A204.1 (cell line): ENCODE results near the gene THRB.

Experiments
- FAIRE-seq: peaks from 2 replicates; lab custom pipeline; 2012; peaks lifted over from hg19 to GRCh38; lab: Jason Lieb, UNC

The THRB gene

DNA sequence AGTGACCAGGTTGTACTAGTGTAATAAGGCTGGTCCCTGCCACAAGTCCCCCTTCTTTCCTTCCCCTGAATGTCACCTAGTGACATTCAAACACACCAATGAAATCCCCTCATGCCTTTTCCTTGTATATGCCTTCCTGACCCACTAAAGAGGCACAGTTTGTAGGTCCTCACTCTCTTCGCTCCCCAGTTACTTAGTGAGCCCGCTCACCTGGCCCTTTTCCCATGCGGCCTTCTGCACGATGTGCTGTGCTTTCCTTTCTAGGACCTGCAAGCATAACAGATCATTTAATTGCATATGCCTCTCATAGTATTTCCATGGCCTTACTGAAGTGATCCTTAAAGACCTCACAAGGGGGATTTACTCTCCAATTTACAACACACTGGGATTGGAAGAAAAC, 146.3 kb downstream of the THRB start:
- no peak for FAIRE-seq

- FAIRE-seq: no peak
Observed at GRCh38 chr3:24344784-24345439, 149.7 kb downstream of the THRB start.

GRCh38 chr3:24343084-24343783, 151.4 kb downstream of the THRB start:
- FAIRE-seq: no peak

DNA sequence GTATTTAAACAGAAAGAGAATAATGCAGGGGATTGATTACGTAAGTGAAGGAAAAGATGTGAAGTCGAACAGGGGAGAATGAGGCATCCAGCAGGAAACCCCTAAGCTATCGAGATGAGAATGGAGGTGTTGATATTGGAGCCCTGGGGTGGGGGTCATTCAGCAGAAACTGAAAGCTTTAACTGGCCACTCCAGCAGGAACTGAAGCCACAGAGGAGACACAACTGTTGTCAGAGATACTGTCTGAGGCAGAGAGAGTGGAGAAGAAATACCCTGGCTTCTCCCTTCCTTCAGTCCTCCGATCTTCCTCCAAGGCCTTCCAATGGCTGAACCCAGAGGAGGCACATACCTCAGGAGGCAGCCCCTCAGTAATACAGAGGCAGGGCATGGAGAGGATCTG, 152.4 kb downstream of the THRB start:
- no peak for FAIRE-seq

DNA sequence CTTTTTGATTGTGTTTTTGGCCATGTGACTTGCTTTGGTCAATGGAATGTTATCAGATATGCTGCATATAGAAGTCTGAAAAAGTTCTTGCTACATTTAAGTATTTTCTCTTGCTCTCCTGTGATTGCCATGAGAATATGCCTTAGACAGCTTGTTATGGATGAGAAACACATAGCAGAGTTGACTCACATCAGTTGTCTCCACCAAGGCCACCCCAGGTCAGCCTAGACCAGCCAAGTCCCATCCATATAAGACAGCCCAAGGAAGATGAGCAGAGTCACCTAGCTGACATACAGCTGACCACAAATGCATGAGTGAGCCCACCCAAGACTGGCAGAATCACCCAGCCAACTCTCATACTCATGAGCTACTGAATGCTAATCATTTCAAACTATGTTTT, 153.0 kb downstream of the THRB start:
- no peak for FAIRE-seq

DNA sequence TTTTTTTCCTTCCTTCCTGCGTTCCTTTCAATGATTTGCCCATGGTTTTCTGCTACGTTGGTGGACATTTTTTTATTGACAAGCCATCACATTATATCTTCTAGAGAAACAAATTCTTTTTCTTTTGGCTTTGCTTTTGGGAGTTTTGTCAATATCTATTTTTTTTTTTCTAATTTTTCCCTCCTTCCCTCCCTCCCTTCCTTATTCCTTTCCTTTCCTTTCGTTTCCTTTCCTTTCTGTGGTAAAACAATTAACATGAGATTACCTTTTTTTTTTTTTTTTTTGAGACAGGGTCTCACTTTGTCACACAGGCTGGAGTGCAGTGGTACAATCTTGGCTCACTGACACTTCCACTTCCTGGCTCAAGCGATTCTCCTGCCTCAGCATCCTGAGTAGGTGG, 153.7 kb downstream of the THRB start:
- FAIRE-seq: no peak

DNA sequence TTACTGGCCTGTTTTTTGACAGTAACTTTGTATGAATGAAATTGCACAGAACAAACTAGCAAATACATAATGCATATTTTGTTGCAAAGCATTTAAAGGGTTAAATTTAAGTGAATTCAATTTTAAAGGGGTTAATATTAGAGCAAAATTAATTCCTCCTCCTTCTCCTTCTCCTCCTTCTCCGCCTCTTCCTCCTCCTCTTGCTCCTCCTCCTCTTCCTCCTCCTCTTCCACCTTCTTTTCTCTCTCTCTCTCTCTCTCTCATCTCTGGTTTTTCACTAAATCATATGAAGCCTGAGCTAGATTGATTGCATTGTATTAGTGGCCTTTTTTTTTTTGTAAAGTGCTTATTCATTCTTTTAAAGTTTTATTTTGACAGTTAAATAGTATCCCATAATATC, 154.5 kb downstream of the THRB start:
- FAIRE-seq: no peak

GRCh38 chr3:24339266-24339825, 155.3 kb downstream of the THRB start:
- no peak for FAIRE-seq

- FAIRE-seq: no peak
Observed at GRCh38 chr3:24338409-24339130, 156.1 kb downstream of the THRB start.

GRCh38 chr3:24336101-24336500, 158.5 kb downstream of the THRB start:
- no peak for FAIRE-seq

DNA sequence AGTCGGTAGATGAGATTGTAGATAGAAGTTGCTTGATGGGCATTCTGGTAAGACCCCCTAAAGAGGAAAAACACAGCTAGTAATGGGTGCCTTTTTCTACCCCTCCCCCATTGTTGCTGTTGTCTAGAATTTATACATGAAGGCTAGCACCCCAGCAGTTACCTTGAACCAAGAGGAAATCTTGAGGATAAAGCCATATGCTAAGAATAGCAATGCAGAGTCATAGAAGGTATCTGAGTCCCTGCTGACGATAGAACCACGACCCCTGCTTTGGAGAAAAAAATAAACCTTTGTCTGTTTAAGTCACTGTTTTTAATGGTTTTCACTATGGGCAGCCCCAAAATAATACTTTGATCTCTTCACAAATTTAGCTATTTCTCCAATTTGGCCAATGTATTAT, 162.6 kb downstream of the THRB start:
- FAIRE-seq: no peak

GRCh38 chr3:24323272-24323671, 171.4 kb downstream of the THRB start:
- FAIRE-seq: no peak

DNA sequence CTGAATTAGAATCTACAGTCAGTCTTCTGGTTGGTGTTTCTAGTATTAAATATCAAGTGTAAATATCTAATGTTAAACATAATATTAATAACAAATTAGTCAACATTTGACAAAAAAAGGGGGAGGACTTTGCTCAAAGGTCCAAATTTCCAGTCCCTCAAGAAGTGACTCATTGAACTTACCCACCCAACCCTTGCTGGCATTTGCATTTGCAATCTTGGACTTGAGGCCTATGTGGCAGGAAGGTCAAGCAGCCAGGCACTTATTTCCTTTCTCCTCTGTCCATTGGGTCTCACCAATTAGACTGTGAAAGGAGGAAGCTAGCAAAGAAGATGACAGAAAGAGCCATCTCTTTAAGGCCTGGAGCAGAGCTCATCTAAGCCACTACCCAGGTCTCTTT, 174.0 kb downstream of the THRB start:
- FAIRE-seq: no peak

GRCh38 chr3:24318677-24319287, 175.9 kb downstream of the THRB start:
- FAIRE-seq: no peak

GRCh38 chr3:24316887-24317383, 177.7 kb downstream of the THRB start:
- FAIRE-seq: no peak

DNA sequence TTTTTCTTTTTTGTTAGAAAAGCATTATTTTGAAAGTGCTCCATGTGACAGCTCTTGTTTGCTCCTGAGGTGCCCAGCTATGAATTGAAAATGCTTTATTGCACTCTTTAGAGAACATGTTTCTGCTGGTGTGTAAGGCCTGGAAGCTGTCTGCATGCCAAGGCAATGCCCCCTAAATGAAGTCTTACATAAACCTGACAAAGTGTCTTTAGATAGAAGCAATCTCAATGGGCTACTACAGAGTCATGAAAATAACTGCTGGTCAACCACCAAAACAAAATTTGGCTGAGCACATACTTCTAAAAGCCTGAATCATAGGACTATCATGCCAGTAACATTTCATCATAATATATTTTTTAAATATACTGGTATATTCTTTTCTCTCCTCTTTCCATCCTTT, 178.7 kb downstream of the THRB start:
- FAIRE-seq: no peak

DNA sequence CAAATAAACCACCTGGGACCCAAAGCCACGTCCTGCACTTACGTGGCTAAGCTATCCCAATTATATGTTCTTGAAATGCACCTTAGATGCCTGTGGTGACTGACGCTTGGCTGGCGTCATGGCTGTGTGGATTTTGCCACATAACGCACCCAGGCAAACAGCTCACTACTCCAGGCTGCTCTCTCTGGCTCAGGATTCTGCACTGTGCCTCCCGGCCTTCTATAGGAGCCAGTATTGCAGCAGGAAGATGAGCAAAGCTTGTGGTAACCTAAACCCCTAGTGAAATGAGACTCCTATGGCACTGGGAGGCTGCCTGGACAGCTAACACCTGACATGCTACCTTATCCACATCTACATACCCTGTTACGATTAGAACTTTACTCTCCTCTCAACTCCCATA, 179.3 kb downstream of the THRB start:
- FAIRE-seq: no peak

- no peak for FAIRE-seq
Observed at GRCh38 chr3:24311881-24312280, 182.8 kb downstream of the THRB start.

DNA sequence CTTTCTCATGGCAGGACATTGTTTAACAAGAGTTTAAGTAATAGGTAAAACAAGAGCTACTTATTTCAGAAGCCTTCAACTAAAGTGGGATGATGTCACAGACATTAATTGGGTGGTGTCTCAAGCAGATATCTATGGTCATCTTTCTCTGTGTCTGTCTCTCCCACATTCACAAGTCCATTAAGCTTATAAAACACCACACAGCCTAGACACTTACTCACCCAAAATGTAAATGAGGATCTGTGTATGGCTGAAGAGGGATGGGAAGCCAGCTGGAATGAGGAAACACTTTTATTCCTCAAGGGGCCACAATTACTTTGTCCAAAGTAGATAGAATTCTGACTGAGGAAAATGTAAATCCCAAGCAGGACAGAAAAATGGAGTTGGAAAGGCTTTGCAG, 183.8 kb downstream of the THRB start:
- FAIRE-seq: no peak

DNA sequence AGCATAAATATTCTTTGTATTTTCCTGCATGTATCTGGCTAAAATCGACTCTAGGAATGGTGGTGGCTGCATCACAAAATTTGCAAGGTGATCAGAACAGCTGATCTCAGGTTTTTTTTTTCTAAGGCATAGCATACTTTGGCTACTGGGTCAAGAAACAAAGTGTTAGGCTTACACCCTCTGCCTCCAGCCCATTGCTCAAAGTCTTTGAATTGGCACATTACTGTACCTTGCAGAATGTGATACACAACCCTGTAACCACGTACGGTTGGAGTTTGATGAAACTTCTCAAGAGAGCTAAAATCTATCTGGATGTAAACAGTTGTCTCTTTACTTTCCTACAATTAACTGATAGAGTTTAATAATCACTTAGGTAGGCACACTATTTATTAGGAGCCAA, 188.1 kb downstream of the THRB start:
- no peak for FAIRE-seq

DNA sequence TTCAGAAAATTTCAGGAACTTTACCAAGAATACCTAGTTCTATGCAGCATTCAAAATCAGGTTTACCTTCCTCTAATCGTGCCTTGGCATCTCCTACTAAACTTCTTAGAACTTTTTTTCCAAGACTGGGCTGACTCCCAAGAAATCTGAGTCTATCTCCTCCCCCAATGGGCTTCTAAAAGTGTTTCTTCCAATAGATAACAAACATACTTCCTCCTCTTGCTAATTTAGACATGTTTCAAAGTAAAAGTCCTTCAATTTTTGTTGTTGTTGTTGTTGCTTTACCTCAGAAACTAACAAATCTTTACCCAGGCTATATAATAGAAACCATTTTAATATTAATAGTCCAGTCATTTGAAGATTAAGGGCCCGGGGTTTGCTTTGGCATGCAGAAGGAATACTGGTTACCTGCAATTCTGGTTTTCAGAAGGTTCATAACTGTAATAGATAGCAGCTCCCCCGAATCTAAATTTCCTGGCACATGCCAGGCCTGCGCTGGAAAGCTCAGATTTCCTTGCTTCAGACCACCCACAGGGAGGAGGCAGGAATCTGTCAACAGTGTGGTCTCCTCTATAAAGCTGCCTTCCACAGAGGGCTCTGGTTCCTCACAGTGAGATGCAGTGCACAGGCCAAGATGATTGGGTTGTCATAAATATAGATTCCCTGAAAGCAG, 188.7 kb downstream of the THRB start:
- no peak for FAIRE-seq
